Left ventricle myocardium inferior (tissue), 1 donor: Measurements from ENCODE around the gene BPIFB4. TPM values are rescaled to one million over a fixed set of nuclear protein-coding genes. Genes with fewer than 3 reads are reported as not detected.

Experiments used
- DNase-seq: peaks from one replicate; pipeline ENCODE4 v3.0.0-alpha.2; 2020
- H3K27ac ChIP-seq: fragments of 200-600 bp; replicated peaks from 2 replicates; pipeline ENCODE4 v1.8.0; 2021
- H3K27me3 ChIP-seq: fragments of 200-600 bp; 2 replicates; pipeline ENCODE4 v1.8.0; 2021; ENCODE audit warnings: low read depth
- H3K36me3 ChIP-seq: fragments of 200-600 bp; 2 replicates; pipeline ENCODE4 v1.8.0; 2021
- H3K4me1 ChIP-seq: fragments of 200-600 bp; 2 replicates; pipeline ENCODE4 v1.8.0; 2021
- H3K4me3 ChIP-seq: fragments of 200-600 bp; 2 replicates; pipeline ENCODE4 v1.8.0; 2021; ENCODE audit warnings: mild to moderate bottlenecking, moderate library complexity
- H3K9me3 ChIP-seq: fragments of 200-600 bp; replicated peaks from 2 replicates; pipeline ENCODE4 v1.8.0; 2021
- CTCF ChIP-seq: fragments of 200-600 bp; IDR thresholded peaks from 2 replicates; pipeline ENCODE4 v1.8.0; 2021; ENCODE audit warnings: antibody characterized with exemption, mild to moderate bottlenecking, borderline replicate concordance
- intact Hi-C: fragments of 100-400 bp; cut with micrococcal nuclease; formaldehyde crosslinking; loops from one replicate; pipeline ENCODE4 v1.11.0; 2022
- total RNA-seq: library from RNA; stranded (reverse); fragmentation: NEBNext Ultra II Directional; extraction: Animal tissue kit (Norgen Biotek cat#: 25700); gene quantifications from one replicate; pipeline ENCODE4 v1.2.1, GENCODE V29; 2021
- donor health status: DM: no; HTN: yes; CAD: no; lungs with severe emphysema.

Gene BPIFB4
- total RNA-seq, 1 donor from 2014 or later: not detected

- Histone ChIP-seq H3K9me3 (no peaks in the 10 kb centered on the region), H3K27me3 (peaks cover 7% of the 10 kb centered on the region), H3K36me3 (no peaks in the 10 kb centered on the region), H3K27ac (no peak overlapping the region), H3K4me3 (no peak overlapping the region), H3K4me1 (no peaks in the 10 kb centered on the region)
- no peak for DNase-seq
- TF ChIP-seq CTCF: no peak
- intact Hi-C loops: no loop called here
Measured at GRCh38 chr20:33061658-33062028, 17.8 kb upstream of the BPIFB4 start.

DNA sequence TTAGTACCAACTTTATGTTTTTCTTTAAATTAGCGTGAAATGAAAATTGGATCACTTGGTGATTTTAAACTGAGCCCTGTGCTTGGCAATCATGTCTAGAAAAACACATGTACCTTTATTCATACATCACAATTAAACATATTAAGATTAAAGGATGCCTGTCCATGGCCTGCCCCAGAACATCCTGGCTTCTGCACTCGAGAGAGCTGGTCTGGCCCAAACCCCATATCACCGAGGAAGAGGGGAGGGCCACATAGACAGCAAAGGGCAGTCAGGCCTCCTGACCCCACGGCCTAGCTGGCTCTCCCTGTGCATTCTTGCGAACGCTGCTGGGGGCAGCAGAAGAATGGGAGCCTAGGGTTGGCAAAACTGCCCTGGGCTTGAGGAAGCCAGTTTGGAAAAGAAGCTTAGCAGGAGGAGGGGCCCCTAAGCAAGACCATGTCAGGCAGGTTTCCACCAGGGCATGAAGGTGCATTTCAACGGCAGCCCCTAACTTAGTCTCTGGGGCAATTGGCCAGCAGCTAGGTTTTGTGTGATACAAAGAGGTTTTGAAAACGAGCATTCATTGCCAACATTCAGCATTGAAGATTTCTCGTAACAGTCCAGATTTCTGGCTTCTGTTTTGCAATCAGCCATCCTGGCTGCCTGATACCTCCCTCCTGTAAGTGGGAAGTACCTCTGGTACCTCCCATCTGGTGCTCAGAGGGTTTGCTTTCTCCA is 17.2 kb upstream of the BPIFB4 start:
- Histone ChIP-seq H3K4me3 (no peak overlapping the region), H3K4me1 (no peaks in the 10 kb centered on the region), H3K27ac (no peak overlapping the region), H3K36me3 (no peaks in the 10 kb centered on the region), H3K27me3 (peaks cover 7% of the 10 kb centered on the region), H3K9me3 (no peaks in the 10 kb centered on the region)
- TF ChIP-seq CTCF: no peak
- DNase-seq: no peak
- intact Hi-C loops: no loop called here

DNA sequence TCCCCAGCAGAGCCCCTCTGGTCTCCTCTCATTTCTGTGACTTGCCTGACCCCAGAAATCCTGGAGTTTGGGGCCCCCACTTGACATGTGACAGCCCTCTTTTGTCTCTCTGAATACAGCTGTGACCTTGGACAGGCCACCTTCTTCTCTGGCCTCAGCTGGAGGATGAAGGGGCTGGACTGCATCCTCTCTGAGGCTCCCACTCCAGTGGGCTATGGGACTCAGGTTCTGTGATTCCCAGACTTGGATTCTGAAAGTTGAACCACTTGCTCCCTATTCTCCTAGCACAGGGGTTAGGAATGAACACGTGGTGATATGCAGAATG is 16.7 kb upstream of the BPIFB4 start:
- DNase-seq: no peak
- intact Hi-C loops: no loop called here
- Histone ChIP-seq H3K27ac (no peak overlapping the region), H3K36me3 (no peaks in the 10 kb centered on the region), H3K27me3 (peaks cover 7% of the 10 kb centered on the region), H3K4me3 (no peak overlapping the region), H3K4me1 (no peaks in the 10 kb centered on the region), H3K9me3 (no peaks in the 10 kb centered on the region)
- no peak for TF ChIP-seq CTCF

DNA sequence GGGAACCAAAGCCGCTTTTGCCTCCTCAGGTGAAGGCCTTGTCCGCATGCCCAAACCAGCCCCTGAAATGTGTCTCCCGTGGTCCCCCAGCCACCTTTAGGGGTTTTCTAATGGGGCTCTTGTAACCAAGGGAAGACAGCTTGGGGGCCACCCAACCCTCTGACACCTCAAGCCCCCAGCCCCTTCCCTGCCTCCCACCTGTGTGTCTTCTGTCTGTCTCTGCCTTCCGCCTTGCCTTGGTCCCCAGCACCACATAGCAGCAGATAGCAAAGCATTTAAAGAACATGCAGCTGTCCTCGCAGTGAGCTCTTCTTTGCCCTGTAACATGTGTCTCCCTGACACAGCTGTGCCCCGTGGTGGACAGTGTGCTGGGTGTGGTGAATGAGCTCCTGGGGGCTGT is 16.2 kb upstream of the BPIFB4 start:
- no peaks in the 10 kb centered on the region for H3K9me3 ChIP-seq
- H3K27me3 ChIP-seq: peaks cover 7% of the 10 kb centered on the region
- intact Hi-C loops: no loop called here
- no peak overlapping the region for H3K27ac ChIP-seq
- no peak for TF ChIP-seq CTCF
- no peaks in the 10 kb centered on the region for H3K36me3 ChIP-seq
- DNase-seq: no peak
- no peak overlapping the region for H3K4me3 ChIP-seq
- no peaks in the 10 kb centered on the region for H3K4me1 ChIP-seq

DNA sequence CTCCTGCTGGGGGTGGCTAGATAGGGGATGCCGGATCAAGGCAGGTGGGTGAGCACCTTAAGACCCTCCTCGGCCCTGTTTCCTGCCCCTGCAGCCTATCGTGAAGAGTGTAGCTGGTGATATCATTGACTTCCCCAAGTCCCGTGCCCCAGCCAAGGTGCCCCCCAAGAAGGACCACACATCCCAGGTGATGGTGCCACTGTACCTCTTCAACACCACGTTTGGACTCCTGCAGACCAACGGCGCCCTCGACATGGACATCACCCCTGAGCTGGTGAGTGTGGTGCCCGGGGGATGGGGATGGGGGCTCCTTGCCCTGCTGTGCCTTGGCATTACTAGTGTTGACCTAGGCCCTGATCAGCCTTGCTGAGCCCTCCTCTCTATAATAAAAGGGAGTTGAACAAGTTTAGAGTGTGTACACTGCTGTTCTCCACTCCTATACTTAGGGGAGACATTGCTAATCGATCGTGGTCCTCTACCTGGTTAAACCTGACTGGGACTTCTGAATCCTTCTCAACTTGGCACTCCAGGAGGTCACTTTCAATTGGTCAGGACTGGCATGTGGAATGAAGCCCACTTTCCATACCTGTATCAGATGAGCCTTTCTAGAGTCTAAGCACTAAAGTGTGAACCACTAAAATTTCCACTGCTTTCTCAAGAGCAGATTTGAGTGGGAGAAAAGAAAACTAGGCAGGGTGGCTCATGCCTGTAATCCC is 14.7 kb upstream of the BPIFB4 start:
- no peaks in the 10 kb centered on the region for H3K4me1 ChIP-seq
- H3K27me3 ChIP-seq: peaks cover 7% of the 10 kb centered on the region
- intact Hi-C loops: no loop called here
- no peak overlapping the region for H3K27ac ChIP-seq
- no peak for TF ChIP-seq CTCF
- no peak for DNase-seq
- no peak overlapping the region for H3K4me3 ChIP-seq
- no peaks in the 10 kb centered on the region for H3K36me3 ChIP-seq
- no peaks in the 10 kb centered on the region for H3K9me3 ChIP-seq
